D721Med (cell line): ENCODE data around the gene GLRX5.
"Not testable (repeated sequence)": the region's sequence is repeated elsewhere in the genome, so short reads cannot be mapped to it uniquely, and the experiment has no call there.

Experiments used
- DNase-seq: peaks from one replicate; pipeline ENCODE4 v3.0.0; 2011; ENCODE audit warnings: low spot score; ENCODE audit not compliant: insufficient read length
- FAIRE-seq: peaks from 2 replicates; lab custom pipeline; 2011; peaks lifted over from hg19 to GRCh38; lab: Jason Lieb, UNC
- TF ChIP-seq, protein P1 (sequence below): IDR thresholded peaks from 2 replicates; pipeline ENCODE4 v1.5.1; 2012; ENCODE audit warnings: mild to moderate bottlenecking, control low read depth; ENCODE audit not compliant: insufficient read depth; ENCODE audit errors: missing control alignments

Gene GLRX5

DNA sequence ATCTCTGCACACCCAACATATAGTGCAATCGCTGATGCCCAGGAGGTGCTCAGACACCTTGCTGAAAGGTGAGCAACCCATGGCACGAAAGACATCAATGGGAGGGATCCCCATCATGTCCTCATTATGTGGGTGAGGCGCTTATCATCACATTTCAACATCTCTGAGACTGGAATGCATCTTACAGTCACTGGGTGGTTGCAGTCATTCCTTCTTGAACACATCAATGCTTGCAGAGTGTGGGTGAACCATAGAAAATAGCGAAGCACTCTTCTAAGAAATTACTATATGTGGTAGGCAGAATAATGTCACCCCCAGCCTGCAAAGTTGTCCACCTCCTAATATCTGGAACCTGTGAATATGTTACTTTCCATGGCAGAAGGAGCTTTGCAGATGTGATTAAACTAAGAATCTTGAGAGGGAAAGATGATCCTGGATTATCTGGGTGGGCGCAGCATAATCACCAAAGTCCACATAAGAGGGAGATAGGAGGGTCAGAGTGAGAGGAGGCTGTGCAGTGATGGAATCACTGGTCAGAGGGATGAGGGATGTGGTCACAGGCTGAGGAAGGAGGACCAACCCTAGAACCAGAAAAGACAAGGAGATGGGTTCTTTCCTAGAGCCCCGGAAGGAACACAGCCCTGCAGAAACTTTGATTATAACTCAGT is 51.2 kb downstream of the GLRX5 start:
- DNase-seq (peak; percentile 53), FAIRE-seq (peak; percentile 84)
- TF ChIP-seq, protein P1, sequence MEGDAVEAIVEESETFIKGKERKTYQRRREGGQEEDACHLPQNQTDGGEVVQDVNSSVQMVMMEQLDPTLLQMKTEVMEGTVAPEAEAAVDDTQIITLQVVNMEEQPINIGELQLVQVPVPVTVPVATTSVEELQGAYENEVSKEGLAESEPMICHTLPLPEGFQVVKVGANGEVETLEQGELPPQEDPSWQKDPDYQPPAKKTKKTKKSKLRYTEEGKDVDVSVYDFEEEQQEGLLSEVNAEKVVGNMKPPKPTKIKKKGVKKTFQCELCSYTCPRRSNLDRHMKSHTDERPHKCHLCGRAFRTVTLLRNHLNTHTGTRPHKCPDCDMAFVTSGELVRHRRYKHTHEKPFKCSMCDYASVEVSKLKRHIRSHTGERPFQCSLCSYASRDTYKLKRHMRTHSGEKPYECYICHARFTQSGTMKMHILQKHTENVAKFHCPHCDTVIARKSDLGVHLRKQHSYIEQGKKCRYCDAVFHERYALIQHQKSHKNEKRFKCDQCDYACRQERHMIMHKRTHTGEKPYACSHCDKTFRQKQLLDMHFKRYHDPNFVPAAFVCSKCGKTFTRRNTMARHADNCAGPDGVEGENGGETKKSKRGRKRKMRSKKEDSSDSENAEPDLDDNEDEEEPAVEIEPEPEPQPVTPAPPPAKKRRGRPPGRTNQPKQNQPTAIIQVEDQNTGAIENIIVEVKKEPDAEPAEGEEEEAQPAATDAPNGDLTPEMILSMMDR, result no peak

DNA sequence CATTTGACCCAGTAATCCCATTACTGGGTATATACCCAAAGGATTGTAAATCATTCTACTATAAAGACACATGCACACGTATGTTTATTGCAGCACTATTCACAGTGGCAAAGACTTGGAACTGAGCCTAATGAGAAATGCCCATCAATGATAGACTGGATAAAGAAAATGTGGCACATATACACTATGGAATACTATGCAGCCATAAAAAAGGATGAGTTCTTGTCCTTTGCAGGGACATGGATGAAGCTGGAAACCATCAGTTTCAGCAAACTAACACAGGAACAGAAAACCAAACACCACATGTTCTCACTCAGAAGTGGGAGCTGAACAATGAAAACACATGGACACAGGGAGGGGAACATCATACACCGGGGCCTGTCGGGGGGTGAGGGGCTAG is 56.3 kb downstream of the GLRX5 start:
- DNase-seq, FAIRE-seq: not testable (repeated sequence)
